Liver (tissue), 9 donors: ENCODE measurements around the gene RALB. TPM values are rescaled to one million over a fixed set of nuclear protein-coding genes. Genes with fewer than 3 reads are reported as not detected.

ENCODE experiments used
- DNase-seq: peaks from one replicate; pipeline ENCODE4 v3.0.0-alpha.2; 2017; ENCODE audit warnings: low spot score
- H3K27ac ChIP-seq, 2 donors: one replicate each; pipeline ENCODE4 v1.7.0; 2013; ENCODE audit warnings: inconsistent platforms in 2 of 2, low read length in 2 of 2, control low read depth in 1 of 2, low read depth in 1 of 2, mild to moderate bottlenecking in 1 of 2
- H3K27me3 ChIP-seq, 4 donors: one replicate each; pipeline versions ENCODE4 v1.6.1 to v1.7.0; 2013; ENCODE audit warnings: low read length in 3 of 4, inconsistent platforms in 1 of 4, mild to moderate bottlenecking in 1 of 4, moderate library complexity in 1 of 4; ENCODE audit not compliant: control insufficient read depth in 4 of 4, insufficient read depth in 4 of 4
- H3K36me3 ChIP-seq, 4 donors: one replicate each; pipeline versions ENCODE4 v1.6.1 to v1.7.0; 2013; ENCODE audit warnings: low read length in 3 of 4, mild to moderate bottlenecking in 3 of 4, low read depth in 1 of 4, moderate library complexity in 1 of 4; ENCODE audit not compliant: control insufficient read depth in 4 of 4, insufficient read depth in 3 of 4
- H3K4me1 ChIP-seq, 4 donors: one replicate each; pipeline versions ENCODE4 v1.6.1 to v1.7.0; 2013; ENCODE audit warnings: low read length in 3 of 4, mild to moderate bottlenecking in 3 of 4, moderate library complexity in 1 of 4; ENCODE audit not compliant: control insufficient read depth in 4 of 4, insufficient read depth in 4 of 4
- H3K4me3 ChIP-seq, 3 donors: one replicate each; pipeline versions ENCODE4 v1.6.1 to v1.7.0; 2013; ENCODE audit warnings: low read length in 3 of 3, control low read depth in 1 of 3, low read depth in 1 of 3, mild to moderate bottlenecking in 1 of 3
- H3K9ac ChIP-seq, 2 donors: one replicate each; pipeline ENCODE4 v1.7.0; 2013; ENCODE audit warnings: low read length in 2 of 2, mild to moderate bottlenecking in 2 of 2, moderate library complexity in 2 of 2, control low read depth in 1 of 2, low read depth in 1 of 2
- H3K9me3 ChIP-seq, 4 donors: one replicate each; pipeline versions ENCODE4 v1.6.1 to v1.7.0; 2013; ENCODE audit warnings: low read length in 3 of 4; ENCODE audit not compliant: control insufficient read depth in 4 of 4
- EGR1 ChIP-seq, 2 donors: IDR thresholded peaks; 2 replicates each; pipeline ENCODE4 v1.6.1; 2016 to 2018; ENCODE audit warnings: antibody characterized with exemption in 2 of 2, low read depth in 2 of 2
- FOXA1 ChIP-seq: IDR thresholded peaks from 2 replicates; pipeline ENCODE4 v1.6.1; 2016; ENCODE audit warnings: antibody characterized with exemption
- GABPA ChIP-seq, 2 donors: IDR thresholded peaks in 1 of 2; conservative IDR thresholded peaks in 1 of 2; 2 replicates each; pipeline ENCODE4 v1.6.1; 2016; ENCODE audit warnings: antibody characterized with exemption in 2 of 2, mild to moderate bottlenecking in 1 of 2, moderate library complexity in 1 of 2
- HNF4A ChIP-seq, 2 donors: conservative IDR thresholded peaks; 2 replicates each; pipeline ENCODE4 v1.6.1; 2016; ENCODE audit warnings: antibody characterized with exemption in 2 of 2, mild to moderate bottlenecking in 2 of 2
- HNF4G ChIP-seq: IDR thresholded peaks from 2 replicates; pipeline ENCODE4 v1.6.1; 2016; ENCODE audit warnings: antibody characterized with exemption
- JUND ChIP-seq, 2 donors: IDR thresholded peaks; 2 replicates each; pipeline ENCODE4 v1.6.1; 2016; ENCODE audit warnings: antibody characterized with exemption in 2 of 2
- NR2F2 ChIP-seq: IDR thresholded peaks from 2 replicates; pipeline ENCODE4 v1.6.1; 2016; ENCODE audit warnings: antibody characterized with exemption
- RAD21 ChIP-seq, 2 donors: IDR thresholded peaks; 2 replicates each; pipeline ENCODE4 v1.6.1; 2016; ENCODE audit warnings: antibody characterized with exemption in 2 of 2, mild to moderate bottlenecking in 2 of 2
- RXRA ChIP-seq, 2 donors: IDR thresholded peaks; 2 replicates each; pipeline ENCODE4 v1.6.1; 2017 to 2018; ENCODE audit warnings: antibody characterized with exemption in 2 of 2, mild to moderate bottlenecking in 1 of 2
- SP1 ChIP-seq: IDR thresholded peaks from 2 replicates; pipeline ENCODE4 v1.6.1; 2018; ENCODE audit warnings: antibody characterized with exemption, mild to moderate bottlenecking
- TAF1 ChIP-seq: conservative IDR thresholded peaks from 2 replicates; pipeline ENCODE4 v1.6.1; 2016; ENCODE audit warnings: antibody characterized with exemption, mild to moderate bottlenecking
- YY1 ChIP-seq: IDR thresholded peaks from 2 replicates; pipeline ENCODE4 v1.6.1; 2016; ENCODE audit warnings: antibody characterized with exemption, mild to moderate bottlenecking
- WGBS: extraction: QIAGEN DNeasy Blood & Tissue Kit; methylation state at CpG from one replicate; pipeline ENCODE4 v1.1.7; 2013; 5-methylcytosine and 5-hydroxymethylcytosine counted together
- polyA plus RNA-seq, 2 donors: library from polyadenylated mRNA; stranded (reverse) in 1 of 2; unstranded in 1 of 2; fragments of 200-250 nt in 1 of 2; fragments of >200 nt in 1 of 2; fragmentation: Nextera tagmentation in 1 of 2; extraction: Ambion mirVana in 1 of 2; gene quantifications; one replicate each; pipeline versions ENCODE4 v1.2.1 to v1.2.3, GENCODE V29; 2013 to 2015
- total RNA-seq, 2 donors: library from RNA; depleted of rRNA; stranded (reverse); fragments of >200 nt; gene quantifications; one replicate each; pipeline ENCODE4 v1.2.3, GENCODE V29; 2014
- TF ChIP-seq, protein P1 (sequence below): IDR thresholded peaks from 2 replicates; pipeline ENCODE4 v1.6.1; 2016; ENCODE audit warnings: antibody characterized with exemption
- TF ChIP-seq, protein P2 (sequence below): IDR thresholded peaks from 2 replicates; pipeline ENCODE4 v1.6.1; 2016; ENCODE audit warnings: antibody characterized with exemption
- TF ChIP-seq, protein P3 (sequence below): fragments of 150-350 bp; IDR thresholded peaks from 2 replicates; pipeline ENCODE4 v1.5.1; 2017; ENCODE audit warnings: improper control_type of control experiment, low read depth, low read length; ENCODE audit not compliant: missing input control
- TF ChIP-seq, protein P4 (sequence below): IDR thresholded peaks from 2 replicates; pipeline ENCODE4 v1.6.1; 2016; ENCODE audit warnings: antibody characterized with exemption
- TF ChIP-seq, protein P5 (sequence below): IDR thresholded peaks from 2 replicates; pipeline ENCODE4 v1.6.1; 2016; ENCODE audit warnings: antibody characterized with exemption, mild to moderate bottlenecking
- donor health status: healthy.
- donor health status: healthy.
- donor health status: healthy.
- donor health status: healthy.
- donor health status: healthy.

Gene RALB
- total and polyA plus RNA-seq, 4 donors, result 11.1 to 26.4 (median 20.1) TPM

DNA sequence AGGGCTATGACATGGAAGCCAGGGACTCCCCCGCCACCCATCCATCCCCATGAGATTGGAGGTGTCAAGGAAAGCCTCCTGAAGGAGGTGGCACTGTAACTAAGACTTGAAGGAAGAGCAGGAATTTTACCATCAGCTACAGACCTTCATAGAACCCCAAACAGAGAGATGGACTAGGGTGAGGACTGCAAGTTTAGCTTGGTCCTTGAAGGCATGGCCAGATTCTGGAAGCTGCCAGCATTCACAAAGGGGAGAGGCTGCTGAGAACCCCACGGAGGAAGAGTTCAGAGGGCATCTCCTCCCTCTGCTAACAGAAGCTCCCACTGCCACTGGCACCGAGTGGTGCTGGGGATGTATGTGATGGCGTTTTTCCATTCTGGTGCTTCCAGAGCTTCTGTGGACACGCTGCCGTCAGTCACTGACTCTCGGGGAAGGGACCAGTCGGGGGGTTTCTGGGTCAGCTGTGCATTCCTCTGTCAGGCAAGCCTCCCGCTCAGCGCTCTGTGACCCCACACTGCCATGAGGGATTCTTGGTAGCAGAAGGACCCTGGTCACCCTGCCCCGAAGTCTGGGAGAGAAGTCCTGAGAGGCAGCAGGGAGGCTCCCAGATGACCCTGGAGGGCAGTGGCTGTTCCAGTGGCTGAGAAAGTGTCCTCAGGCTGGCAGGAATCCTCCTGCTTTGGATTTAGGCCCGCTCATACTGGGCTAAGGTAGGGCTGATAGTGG, 47.5 kb upstream of the RALB start:
- Histone ChIP-seq H3K9me3 (no peaks in the 10 kb centered on the region), H3K4me1 (peaks cover 0 to 3% (median 0%) of the 10 kb centered on the region in 4 donors), H3K9ac (no peak overlapping the region), H3K27me3 (no peaks in the 10 kb centered on the region), H3K4me3 (no peak overlapping the region), H3K36me3 (no peaks in the 10 kb centered on the region), H3K27ac (no peak overlapping the region)
- 94% methylated on average over 12 of the region's 12 CpGs for WGBS
- no peak for TF ChIP-seq HNF4G
- no peak for TF ChIP-seq RAD21 (IDR thresholded peaks at IDR 0.05)
- TF ChIP-seq EGR1 (IDR thresholded peaks at IDR 0.05; ENCODE audit: low read depth in 2 of 2), result no peak
- TF ChIP-seq YY1, result no peak
- TF ChIP-seq, protein P1, sequence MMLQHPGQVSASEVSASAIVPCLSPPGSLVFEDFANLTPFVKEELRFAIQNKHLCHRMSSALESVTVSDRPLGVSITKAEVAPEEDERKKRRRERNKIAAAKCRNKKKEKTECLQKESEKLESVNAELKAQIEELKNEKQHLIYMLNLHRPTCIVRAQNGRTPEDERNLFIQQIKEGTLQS, result no peak
- TF ChIP-seq, protein P2, sequence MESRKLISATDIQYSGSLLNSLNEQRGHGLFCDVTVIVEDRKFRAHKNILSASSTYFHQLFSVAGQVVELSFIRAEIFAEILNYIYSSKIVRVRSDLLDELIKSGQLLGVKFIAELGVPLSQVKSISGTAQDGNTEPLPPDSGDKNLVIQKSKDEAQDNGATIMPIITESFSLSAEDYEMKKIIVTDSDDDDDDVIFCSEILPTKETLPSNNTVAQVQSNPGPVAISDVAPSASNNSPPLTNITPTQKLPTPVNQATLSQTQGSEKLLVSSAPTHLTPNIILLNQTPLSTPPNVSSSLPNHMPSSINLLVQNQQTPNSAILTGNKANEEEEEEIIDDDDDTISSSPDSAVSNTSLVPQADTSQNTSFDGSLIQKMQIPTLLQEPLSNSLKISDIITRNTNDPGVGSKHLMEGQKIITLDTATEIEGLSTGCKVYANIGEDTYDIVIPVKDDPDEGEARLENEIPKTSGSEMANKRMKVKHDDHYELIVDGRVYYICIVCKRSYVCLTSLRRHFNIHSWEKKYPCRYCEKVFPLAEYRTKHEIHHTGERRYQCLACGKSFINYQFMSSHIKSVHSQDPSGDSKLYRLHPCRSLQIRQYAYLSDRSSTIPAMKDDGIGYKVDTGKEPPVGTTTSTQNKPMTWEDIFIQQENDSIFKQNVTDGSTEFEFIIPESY, result no peak
- no peak for TF ChIP-seq JUND (IDR thresholded peaks at IDR 0.05)
- TF ChIP-seq, protein P3, sequence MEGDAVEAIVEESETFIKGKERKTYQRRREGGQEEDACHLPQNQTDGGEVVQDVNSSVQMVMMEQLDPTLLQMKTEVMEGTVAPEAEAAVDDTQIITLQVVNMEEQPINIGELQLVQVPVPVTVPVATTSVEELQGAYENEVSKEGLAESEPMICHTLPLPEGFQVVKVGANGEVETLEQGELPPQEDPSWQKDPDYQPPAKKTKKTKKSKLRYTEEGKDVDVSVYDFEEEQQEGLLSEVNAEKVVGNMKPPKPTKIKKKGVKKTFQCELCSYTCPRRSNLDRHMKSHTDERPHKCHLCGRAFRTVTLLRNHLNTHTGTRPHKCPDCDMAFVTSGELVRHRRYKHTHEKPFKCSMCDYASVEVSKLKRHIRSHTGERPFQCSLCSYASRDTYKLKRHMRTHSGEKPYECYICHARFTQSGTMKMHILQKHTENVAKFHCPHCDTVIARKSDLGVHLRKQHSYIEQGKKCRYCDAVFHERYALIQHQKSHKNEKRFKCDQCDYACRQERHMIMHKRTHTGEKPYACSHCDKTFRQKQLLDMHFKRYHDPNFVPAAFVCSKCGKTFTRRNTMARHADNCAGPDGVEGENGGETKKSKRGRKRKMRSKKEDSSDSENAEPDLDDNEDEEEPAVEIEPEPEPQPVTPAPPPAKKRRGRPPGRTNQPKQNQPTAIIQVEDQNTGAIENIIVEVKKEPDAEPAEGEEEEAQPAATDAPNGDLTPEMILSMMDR, result no peak
- no peak for TF ChIP-seq SP1
- TF ChIP-seq GABPA (IDR thresholded peaks at IDR 0.05 in 1 of 2, conservative IDR thresholded peaks at IDR 0.05 in 1 of 2), result no peak
- TF ChIP-seq NR2F2, result no peak
- TF ChIP-seq, protein P4, sequence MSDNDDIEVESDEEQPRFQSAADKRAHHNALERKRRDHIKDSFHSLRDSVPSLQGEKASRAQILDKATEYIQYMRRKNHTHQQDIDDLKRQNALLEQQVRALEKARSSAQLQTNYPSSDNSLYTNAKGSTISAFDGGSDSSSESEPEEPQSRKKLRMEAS, result no peak
- no peak for TF ChIP-seq TAF1
- no peak for TF ChIP-seq RXRA (IDR thresholded peaks at IDR 0.05)
- TF ChIP-seq HNF4A (conservative IDR thresholded peaks at IDR 0.05), result no peak
- peak; percentile 12 for DNase-seq

DNA sequence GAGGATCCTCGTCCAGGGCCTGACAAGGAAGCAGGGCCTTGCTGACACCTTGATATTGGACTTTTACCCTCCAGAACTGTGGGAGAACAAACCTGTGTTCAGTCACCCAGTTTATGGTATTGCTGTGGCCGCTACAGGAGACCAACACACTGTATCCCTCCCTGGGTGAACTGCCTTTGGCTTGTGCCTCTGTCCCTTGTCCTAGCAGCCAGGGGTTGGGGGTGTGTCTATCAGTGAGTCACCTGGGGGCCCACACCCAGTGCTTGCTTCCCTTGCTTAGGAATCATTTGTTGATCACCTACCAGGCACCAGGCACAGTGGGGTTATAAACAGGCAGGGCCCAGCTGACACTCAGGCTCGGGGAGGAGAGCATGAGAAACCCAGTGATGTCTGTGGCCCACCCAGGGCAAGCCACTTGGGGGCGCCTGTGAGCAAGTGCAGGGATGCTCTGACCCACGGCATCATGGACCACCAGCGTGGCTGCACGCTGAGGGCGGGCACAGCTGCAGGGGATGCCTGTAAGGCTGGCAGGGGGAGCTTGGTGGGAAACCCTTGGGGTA, 46.5 kb upstream of the RALB start:
- no peaks in the 10 kb centered on the region for H3K9me3 ChIP-seq
- no peak for DNase-seq
- no peak overlapping the region for H3K9ac ChIP-seq
- no peaks in the 10 kb centered on the region for H3K36me3 ChIP-seq
- H3K4me3 ChIP-seq, result no peak overlapping the region
- no peaks in the 10 kb centered on the region for H3K27me3 ChIP-seq
- 83% methylated on average over 8 of the region's 8 CpGs for WGBS
- H3K4me1 ChIP-seq, result peaks cover 0 to 3% (median 0%) of the 10 kb centered on the region in 4 donors
- H3K27ac ChIP-seq, result no peak overlapping the region
- TF ChIP-seq YY1, result no peak
- TF ChIP-seq RXRA (IDR thresholded peaks at IDR 0.05), result no peak
- peak; percentile 5 to 48 for TF ChIP-seq RAD21 (IDR thresholded peaks at IDR 0.05)
- TF ChIP-seq, protein P3, result peak; percentile 14
- TF ChIP-seq, protein P1, result no peak
- TF ChIP-seq JUND (IDR thresholded peaks at IDR 0.05), result no peak
- TF ChIP-seq SP1, result no peak
- TF ChIP-seq, protein P5, sequence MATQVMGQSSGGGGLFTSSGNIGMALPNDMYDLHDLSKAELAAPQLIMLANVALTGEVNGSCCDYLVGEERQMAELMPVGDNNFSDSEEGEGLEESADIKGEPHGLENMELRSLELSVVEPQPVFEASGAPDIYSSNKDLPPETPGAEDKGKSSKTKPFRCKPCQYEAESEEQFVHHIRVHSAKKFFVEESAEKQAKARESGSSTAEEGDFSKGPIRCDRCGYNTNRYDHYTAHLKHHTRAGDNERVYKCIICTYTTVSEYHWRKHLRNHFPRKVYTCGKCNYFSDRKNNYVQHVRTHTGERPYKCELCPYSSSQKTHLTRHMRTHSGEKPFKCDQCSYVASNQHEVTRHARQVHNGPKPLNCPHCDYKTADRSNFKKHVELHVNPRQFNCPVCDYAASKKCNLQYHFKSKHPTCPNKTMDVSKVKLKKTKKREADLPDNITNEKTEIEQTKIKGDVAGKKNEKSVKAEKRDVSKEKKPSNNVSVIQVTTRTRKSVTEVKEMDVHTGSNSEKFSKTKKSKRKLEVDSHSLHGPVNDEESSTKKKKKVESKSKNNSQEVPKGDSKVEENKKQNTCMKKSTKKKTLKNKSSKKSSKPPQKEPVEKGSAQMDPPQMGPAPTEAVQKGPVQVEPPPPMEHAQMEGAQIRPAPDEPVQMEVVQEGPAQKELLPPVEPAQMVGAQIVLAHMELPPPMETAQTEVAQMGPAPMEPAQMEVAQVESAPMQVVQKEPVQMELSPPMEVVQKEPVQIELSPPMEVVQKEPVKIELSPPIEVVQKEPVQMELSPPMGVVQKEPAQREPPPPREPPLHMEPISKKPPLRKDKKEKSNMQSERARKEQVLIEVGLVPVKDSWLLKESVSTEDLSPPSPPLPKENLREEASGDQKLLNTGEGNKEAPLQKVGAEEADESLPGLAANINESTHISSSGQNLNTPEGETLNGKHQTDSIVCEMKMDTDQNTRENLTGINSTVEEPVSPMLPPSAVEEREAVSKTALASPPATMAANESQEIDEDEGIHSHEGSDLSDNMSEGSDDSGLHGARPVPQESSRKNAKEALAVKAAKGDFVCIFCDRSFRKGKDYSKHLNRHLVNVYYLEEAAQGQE, result no peak
- TF ChIP-seq, protein P4, result no peak
- TF ChIP-seq GABPA (IDR thresholded peaks at IDR 0.05 in 1 of 2, conservative IDR thresholded peaks at IDR 0.05 in 1 of 2), result no peak
- no peak for TF ChIP-seq FOXA1
